Measurements from ENCODE around the gene TMEM212.

The TMEM212 gene

GRCh38 chr3:171833789-171834460 is 9.2 kb upstream of the TMEM212 start:
- no peak for DNase-seq (ENCODE audit: extremely low read depth in 1 of 2, low read depth in 1 of 2)

- no peak for DNase-seq (ENCODE audit: extremely low read depth in 1 of 2, low read depth in 1 of 2)
Observed at GRCh38 chr3:171834461-171834801, 8.7 kb upstream of the TMEM212 start.

- DNase-seq (ENCODE audit: extremely low read depth in 1 of 2, low read depth in 1 of 2): no peak
Observed at GRCh38 chr3:171835116-171835515, 8.0 kb upstream of the TMEM212 start.

GRCh38 chr3:171835613-171836012 is 7.5 kb upstream of the TMEM212 start:
- DNase-seq (ENCODE audit: extremely low read depth in 1 of 2, low read depth in 1 of 2): no peak

GRCh38 chr3:171836855-171837254 is 6.3 kb upstream of the TMEM212 start:
- no peak for DNase-seq (ENCODE audit: extremely low read depth in 1 of 2, low read depth in 1 of 2)

- DNase-seq (ENCODE audit: extremely low read depth in 1 of 2, low read depth in 1 of 2): no peak
Observed at GRCh38 chr3:171837698-171838097, 5.5 kb upstream of the TMEM212 start.

DNA sequence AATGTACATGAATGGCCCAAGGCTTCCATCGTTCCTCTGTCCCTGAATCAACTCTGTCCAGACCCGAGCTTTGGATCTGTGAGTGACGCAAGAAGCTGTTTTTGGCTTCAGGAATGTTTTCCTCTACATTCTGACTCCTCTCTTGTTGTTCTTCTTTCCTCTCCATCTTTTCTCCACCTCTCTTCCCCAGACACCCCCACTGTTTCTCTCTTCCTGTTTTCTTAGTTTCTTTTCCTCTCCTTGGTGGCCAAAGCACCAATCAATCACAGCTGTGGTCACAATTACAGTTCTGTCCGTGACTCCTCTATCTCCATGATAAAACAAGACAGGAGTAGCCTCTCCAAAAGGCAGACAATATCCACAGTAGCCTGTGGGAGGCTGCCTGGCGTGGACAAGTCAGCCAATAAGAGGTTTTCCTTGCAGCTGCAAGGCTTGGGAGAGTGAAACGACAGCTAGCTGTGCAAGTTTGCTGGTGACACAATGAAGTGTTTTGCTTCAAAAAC is 4.9 kb upstream of the TMEM212 start:
- DNase-seq (ENCODE audit: extremely low read depth in 1 of 2, low read depth in 1 of 2): no peak

DNA sequence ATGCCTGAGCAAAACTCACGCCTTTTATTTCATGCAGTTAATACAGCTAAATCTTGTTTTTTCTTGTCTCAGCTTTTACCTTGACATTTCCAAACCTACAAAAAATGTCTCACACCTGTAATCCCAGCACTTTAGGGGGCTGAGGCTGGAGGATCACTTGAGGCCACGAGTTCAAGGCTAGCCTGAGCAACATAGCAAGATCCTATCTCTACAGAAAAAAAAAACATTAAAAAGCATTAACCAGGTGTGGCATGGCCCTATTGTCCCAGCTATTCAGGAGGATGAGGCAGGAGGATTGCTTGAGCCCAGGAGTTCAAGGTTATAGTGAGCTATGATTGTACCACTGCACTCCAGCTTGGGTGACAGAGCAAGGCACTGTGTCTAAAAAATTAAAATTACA is 3.9 kb upstream of the TMEM212 start:
- no peak for DNase-seq (ENCODE audit: extremely low read depth in 1 of 2, low read depth in 1 of 2)

DNA sequence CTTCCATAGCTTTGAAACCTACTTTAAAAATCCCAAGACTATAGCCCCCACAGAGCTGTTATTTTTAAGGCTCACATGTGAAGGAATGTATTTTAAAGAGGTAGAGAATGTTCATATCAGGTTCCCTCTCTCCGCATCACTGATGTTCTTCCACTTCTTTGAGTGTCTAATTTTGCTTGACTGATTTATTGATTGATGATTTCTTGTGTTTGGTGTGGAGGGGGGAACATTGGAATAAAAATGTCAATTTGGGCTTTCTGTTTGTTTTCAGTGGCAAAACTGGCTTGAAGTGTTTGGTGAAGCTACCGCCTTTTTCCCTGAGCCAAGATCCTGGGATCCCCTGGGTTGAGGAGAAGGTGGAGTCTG is 2.7 kb upstream of the TMEM212 start:
- no peak for DNase-seq (ENCODE audit: extremely low read depth in 1 of 2, low read depth in 1 of 2)

- DNase-seq (ENCODE audit: extremely low read depth in 1 of 2, low read depth in 1 of 2): no peak
Observed at GRCh38 chr3:171840811-171841619, 2.1 kb upstream of the TMEM212 start.

GRCh38 chr3:171841620-171842000 is 1.5 kb upstream of the TMEM212 start:
- no peak for DNase-seq (ENCODE audit: extremely low read depth in 1 of 2, low read depth in 1 of 2)

- DNase-seq (ENCODE audit: extremely low read depth in 1 of 2, low read depth in 1 of 2): no peak
Observed at GRCh38 chr3:171844873-171845272, 1.7 kb downstream of the TMEM212 start.

DNA sequence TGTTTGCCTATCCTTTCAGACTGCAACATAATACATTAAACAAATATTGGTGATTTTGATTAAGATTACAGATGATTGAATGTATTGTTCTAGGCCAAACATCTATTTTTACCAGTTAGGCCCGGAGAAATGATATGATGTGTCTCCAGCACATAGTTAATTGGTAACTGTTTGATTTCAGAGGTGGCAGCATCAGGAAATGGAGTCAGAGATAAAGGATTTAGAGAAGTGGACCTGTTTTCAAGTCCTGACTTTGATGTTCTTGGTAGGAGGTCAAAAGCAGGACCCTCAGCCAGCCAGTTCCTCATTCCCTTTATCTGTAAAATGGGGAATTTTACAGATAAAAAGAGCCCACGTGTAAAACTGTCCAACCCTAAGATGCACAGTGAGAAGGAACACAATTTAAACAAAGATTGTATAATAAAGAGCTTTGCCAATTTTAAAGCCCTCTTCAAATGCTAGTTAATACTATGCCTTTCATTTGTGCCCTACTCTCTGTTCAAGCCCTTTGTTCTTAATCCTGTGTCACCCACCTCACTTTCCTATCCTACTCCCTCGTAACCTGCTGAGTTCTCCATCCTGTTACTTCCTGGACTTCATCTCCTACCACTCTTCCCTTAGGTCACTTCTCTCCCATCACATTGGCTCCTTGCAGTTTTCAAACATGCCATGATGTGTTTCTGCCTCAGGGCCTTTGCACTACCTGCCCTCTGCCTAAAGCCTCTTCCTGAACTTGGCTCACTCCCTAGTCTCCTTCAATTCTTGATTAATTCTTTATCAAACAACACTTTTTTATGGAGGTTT is 2.5 kb downstream of the TMEM212 start:
- no peak for DNase-seq (ENCODE audit: extremely low read depth in 1 of 2, low read depth in 1 of 2)

DNA sequence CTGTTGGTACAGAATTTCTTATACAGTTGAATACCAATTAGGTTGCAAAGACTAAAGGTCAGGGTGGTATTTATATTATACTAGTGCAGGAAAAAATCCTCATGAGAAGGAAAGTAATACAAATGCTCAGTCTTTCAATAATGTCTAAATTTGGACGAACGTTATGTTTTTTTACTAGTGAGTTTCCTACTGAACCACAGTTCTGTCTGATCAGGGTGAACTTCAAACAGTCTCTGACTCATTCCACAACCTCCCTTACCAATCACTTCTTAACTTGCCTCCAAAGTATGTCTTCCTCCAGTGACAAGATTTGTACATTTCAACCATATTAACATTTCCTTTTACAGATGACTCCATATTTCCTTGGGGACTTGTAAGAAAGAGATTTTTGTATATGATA is 3.4 kb downstream of the TMEM212 start:
- no peak for DNase-seq (ENCODE audit: extremely low read depth in 1 of 2, low read depth in 1 of 2)

GRCh38 chr3:171847133-171847532 is 4.0 kb downstream of the TMEM212 start:
- DNase-seq (ENCODE audit: extremely low read depth in 1 of 2, low read depth in 1 of 2): no peak

DNA sequence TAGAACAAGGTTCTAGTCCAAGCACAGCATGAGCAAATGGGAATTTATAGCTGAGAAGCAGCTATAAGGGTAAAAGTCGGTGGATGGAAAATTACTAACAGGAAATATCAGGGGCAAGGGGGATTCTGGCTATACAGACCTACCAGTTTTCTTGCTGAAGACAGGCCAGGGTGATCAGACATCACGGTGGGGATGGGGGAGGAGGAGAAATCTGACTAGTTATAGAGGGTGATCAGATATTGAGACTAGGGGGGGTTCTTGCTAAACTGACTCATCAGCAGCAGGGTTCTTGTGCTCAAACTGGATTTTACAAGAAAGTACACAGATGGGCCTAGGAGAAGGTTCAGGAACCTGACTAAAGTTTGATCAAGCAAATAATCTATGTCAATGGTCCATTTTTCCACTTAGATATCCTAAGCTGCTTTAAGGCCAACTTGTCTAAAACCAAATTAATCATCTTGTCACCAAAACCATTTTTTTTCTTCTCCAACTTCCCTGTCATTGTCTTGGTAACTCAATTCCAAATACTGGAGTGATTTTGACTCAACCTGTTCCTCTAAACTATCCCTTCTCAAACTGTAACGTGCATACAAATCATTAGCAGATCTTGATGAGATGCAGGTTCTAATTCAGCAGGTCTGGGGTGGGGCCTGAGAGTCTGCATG is 4.6 kb downstream of the TMEM212 start:
- no peak for DNase-seq (ENCODE audit: extremely low read depth in 1 of 2, low read depth in 1 of 2)

- no peak for DNase-seq (ENCODE audit: extremely low read depth in 1 of 2, low read depth in 1 of 2)
Observed at GRCh38 chr3:171849617-171850319, 6.6 kb downstream of the TMEM212 start.

DNA sequence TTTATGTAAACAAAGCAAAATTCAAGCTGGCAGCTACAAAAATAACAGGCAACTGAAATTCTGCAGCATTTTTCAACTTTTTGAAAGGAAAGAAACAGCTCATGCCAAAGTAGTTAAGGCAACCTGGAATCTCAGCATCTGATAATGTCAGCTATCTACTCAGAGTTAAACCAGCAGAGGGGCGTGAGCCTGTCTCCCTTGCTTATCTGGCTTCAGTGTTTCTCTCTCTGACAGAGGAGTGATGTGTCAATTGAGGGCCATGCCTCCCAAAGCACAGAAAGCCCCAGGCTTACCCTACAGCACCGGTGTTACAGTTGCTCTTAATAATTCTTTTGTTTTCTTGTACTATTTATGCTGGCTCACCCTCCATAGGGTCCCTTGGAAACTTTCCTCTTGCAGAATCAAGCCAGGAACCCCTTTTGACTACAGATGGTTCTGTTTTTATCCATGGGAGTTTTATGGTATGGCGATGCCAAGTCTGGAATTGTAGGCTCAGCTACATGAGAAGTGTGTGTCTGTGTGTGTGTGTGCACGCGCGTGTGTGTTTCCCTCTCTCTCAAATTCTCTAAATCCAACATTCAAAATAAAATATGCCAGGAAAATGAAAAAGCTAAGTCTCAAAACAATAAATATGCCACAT is 7.3 kb downstream of the TMEM212 start:
- DNase-seq (ENCODE audit: extremely low read depth in 1 of 2, low read depth in 1 of 2): no peak

- no peak for DNase-seq (ENCODE audit: extremely low read depth in 1 of 2, low read depth in 1 of 2)
Observed at GRCh38 chr3:171850960-171851659, 8.0 kb downstream of the TMEM212 start.

All from stimulated activated CD8-positive, alpha-beta memory T cell treated with anti-CD3 and anti-CD28 coated beads, Interleukin-7, amount 100 ng/mL, for 48 hours (primary cell).